Embryonic facial prominence (tissue), 1 donor: ENCODE results near the gene IL19.
"Not testable (repeated sequence)": the region's sequence is repeated elsewhere in the genome, so short reads cannot be mapped to it uniquely, and the experiment has no call there.

Source experiments
- DNase-seq: peaks from one replicate; pipeline ENCODE4 v3.0.0-alpha.2; 2016; ENCODE audit errors: extremely low spot score

Gene IL19

GRCh38 chr1:206833106-206833680, 62.6 kb downstream of the IL19 start:
- DNase-seq: no peak

GRCh38 chr1:206833801-206834200, 63.2 kb downstream of the IL19 start:
- DNase-seq: no peak

GRCh38 chr1:206834217-206834616, 63.6 kb downstream of the IL19 start:
- no peak for DNase-seq

GRCh38 chr1:206834711-206835110, 64.1 kb downstream of the IL19 start:
- no peak for DNase-seq

GRCh38 chr1:206835186-206835585, 64.6 kb downstream of the IL19 start:
- DNase-seq: no peak

GRCh38 chr1:206836111-206836510, 65.5 kb downstream of the IL19 start:
- no peak for DNase-seq

- no peak for DNase-seq
Observed at GRCh38 chr1:206839006-206839560, 68.5 kb downstream of the IL19 start.

- no peak for DNase-seq
Observed at GRCh38 chr1:206839857-206840256, 69.3 kb downstream of the IL19 start.

GRCh38 chr1:206841609-206842323, 71.2 kb downstream of the IL19 start:
- no peak for DNase-seq

GRCh38 chr1:206842854-206843253, 72.3 kb downstream of the IL19 start:
- no peak for DNase-seq

- DNase-seq: no peak
Observed at GRCh38 chr1:206843626-206844025, 73.1 kb downstream of the IL19 start.

GRCh38 chr1:206846487-206846886, 75.9 kb downstream of the IL19 start:
- no peak for DNase-seq

- DNase-seq: no peak
Observed at GRCh38 chr1:206847337-206847834, 76.8 kb downstream of the IL19 start.

GRCh38 chr1:206847946-206848345, 77.4 kb downstream of the IL19 start:
- no peak for DNase-seq

GRCh38 chr1:206850401-206850800, 79.8 kb downstream of the IL19 start:
- DNase-seq: no peak

- no peak for DNase-seq
Observed at GRCh38 chr1:206851341-206852010, 80.9 kb downstream of the IL19 start.

- not testable (repeated sequence) for DNase-seq
Observed at GRCh38 chr1:206852662-206853061, 82.1 kb downstream of the IL19 start.

- DNase-seq: not testable (repeated sequence)
Observed at GRCh38 chr1:206853696-206854095, 83.1 kb downstream of the IL19 start.

- no peak for DNase-seq
Observed at GRCh38 chr1:206854401-206855129, 84.0 kb downstream of the IL19 start.

GRCh38 chr1:206855859-206856258, 85.3 kb downstream of the IL19 start:
- no peak for DNase-seq

GRCh38 chr1:206856674-206857464, 86.3 kb downstream of the IL19 start:
- DNase-seq: no peak
